Measurements from ENCODE around the gene B4GALT6.

B4GALT6 gene

DNA sequence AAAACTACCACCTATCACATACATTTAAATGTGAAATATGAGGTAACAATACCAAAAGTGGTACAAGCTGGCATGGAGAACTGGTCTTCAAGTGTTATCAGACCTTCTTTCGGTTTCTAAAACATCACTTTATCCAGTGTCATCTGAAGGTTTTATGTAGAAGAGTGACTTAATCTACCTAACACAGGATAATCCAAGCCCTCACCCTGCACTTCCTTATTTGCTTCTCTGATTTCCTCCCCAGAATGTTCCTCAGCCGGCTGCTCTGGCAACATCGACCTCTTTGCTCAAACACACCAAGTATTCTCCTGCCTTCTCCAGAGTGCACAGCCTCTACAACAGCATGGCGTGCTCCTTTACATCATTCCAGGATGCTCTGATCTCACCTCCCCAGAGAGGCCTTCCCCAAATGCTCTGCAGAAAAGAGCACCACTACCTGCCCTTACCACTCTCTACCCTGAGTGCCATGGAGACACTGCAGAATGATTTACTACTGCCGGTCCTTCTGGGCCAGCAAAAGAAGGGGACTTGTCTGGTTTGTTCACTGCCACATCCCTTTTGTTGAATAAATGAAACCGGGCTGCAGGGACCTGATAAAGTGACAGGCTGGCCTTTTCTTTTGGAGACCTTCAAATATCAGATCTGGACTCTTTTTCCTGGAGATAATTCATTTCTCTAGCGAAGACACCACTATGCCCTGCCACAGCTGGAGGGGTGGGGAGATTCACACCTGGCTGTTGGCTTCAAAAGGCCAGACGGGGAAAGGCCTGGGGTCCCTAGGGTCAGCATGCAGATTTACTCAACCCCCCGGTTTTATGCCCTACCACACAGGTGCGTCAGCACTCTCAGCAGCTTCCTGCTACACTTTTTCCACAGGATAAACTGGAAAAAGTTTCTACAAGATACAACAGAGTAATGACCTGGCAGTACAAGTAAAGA, 50.7 kb downstream of the B4GALT6 start:
- no peak for DNase-seq (ENCODE audit: low read depth in 1 of 2, low spot score in 1 of 2)

DNA sequence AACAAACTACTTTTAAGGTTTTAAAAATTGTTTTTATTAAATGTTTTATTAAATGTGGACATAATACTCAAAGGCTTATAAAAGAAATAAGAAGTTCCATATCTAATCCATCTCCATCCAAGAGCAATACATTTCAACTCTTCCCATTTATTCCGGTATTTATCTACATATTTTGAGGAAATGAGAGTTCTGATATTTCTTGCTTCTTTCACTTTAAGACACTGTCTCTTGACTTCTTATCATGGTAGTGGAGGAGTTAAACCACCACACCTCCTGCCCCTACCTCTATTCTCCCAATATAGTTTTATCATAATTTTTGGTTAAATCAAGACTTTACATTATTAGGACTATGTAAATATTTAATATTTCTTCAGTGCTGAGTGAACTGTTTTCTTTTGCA, 52.0 kb downstream of the B4GALT6 start:
- no peak for DNase-seq (ENCODE audit: low read depth in 1 of 2, low spot score in 1 of 2)

DNA sequence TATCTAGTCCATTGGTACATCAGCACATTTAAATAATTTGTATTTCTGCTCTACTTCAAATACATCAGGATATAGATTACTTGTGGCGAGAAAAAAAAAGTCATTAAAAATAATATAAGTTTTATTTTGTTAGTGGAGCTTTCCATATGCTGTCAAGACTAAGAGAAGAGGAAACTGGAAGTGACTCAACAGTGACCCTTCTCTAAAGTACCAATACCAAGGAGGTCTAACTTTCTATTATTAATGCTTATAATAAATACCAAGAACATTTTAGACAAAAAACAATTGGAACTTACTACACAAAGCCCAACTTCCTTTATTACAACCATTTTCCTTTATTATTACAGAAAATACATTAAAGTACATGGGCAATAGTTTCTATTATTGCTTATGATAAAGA, 52.9 kb downstream of the B4GALT6 start:
- no peak for DNase-seq (ENCODE audit: low read depth in 1 of 2, low spot score in 1 of 2)

DNA sequence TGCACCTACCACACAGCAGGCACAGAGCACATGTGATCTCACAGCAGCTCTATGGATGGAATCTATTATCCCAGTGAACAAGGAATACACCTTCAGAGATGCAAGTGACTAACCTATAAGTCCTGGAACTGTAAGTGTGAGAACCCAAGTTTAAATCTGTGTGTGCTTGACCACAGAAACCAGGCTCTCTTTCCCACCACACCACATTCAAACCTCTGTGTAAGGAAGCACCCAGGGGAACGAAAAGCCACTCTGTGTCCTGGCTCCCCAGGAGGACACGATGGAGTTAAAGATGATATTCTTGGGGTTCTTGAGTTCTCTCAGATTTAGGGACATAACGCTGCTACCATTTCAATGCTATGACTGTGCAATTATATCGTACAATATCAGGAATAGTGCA, 53.8 kb downstream of the B4GALT6 start:
- no peak for DNase-seq (ENCODE audit: low read depth in 1 of 2, low spot score in 1 of 2)

DNA sequence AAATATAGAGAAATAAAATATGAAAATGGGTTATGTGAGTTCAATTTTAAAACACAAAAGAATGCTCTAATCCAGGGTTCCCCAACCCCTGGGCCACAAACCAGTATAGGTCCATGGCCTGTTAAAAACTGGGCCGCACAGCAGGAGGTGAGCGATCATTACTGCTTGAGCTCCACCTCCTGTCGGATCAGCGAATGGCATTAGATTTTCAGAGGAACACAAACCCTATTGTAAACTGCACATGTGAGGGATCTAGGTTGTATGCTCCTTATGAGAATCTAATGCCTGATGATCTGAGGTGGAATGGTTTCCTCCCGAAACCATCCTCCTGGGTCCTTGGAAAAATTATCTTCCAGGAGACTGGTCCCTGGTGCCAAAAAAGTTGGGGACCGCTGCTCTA, 58.0 kb downstream of the B4GALT6 start:
- no peak for DNase-seq (ENCODE audit: low read depth in 1 of 2, low spot score in 1 of 2)

DNA sequence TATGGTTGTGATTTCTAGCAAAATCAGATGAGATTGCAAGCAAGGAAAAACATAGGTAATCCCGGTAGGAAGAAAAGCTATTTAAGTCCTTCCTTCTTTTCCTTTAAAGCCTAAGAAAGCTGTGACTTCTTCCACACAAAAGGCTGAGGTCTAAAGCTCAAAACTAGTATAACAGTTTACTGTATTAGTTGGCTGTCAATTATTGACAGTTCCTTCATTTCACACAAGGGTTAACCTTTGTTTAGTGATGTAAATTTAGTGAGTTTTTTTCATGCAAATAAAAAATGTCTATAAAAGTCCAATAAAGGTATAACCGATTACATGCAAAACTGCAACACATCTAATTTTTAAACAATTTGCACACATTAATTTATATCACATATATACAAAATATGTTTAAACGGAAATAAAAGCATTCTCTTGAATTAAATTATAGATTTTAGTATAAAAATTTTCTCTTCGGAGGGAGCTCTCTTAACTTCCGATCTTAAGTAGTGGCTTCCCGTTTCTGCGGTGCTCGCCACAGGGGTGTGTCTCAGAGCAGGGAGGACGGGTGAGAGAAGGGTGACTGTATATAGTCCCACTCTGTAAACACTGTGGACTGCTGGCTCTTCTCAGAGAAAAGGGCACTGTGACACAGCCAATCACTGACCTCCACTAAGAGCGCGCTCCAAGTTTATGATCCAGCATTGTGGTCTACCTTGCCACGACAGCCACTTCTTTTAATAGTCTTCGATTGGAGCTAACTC, 59.3 kb downstream of the B4GALT6 start:
- DNase-seq (ENCODE audit: low read depth in 1 of 2, low spot score in 1 of 2) = no peak

DNA sequence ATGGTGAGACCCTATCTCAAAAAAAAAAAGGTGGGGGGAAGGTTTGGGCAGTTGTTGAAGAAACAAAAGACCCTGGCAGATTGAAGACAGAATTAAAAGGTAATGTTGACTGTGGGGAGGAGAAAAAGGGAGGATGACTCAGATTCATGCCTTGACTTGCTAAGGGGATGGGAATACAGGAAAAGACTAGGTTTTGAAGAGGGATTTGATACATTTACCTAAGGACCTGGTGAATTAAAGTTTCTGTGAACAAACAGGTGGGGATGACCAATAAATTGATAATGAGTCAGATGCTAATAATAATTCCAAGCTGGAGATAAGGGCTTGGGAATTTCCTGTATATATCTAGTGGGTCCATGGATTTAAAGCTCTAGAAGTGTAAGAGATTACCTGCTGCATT, 65.1 kb downstream of the B4GALT6 start:
- DNase-seq (ENCODE audit: low read depth in 1 of 2, low spot score in 1 of 2) = no peak

DNA sequence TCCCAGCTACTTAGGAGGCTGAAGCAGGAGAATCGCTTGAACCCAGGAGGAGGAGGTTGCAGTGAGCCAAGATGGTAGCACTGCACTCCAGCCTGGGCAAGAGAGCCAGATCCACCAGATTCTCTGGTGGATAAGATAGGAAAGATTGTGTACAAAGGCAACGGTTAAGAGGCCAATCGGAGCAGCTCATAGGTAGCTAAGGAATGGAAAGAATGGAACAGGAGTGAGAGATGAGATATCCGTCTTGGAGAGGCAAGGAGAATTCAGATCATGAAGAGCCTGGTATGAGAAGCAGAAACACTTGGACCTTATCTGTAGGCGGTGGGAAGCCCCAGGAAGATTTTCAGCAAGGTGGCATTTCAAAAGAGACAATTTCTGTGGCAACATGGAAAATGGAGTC, 65.6 kb downstream of the B4GALT6 start:
- DNase-seq (ENCODE audit: low read depth in 1 of 2, low spot score in 1 of 2) = no peak

DNA sequence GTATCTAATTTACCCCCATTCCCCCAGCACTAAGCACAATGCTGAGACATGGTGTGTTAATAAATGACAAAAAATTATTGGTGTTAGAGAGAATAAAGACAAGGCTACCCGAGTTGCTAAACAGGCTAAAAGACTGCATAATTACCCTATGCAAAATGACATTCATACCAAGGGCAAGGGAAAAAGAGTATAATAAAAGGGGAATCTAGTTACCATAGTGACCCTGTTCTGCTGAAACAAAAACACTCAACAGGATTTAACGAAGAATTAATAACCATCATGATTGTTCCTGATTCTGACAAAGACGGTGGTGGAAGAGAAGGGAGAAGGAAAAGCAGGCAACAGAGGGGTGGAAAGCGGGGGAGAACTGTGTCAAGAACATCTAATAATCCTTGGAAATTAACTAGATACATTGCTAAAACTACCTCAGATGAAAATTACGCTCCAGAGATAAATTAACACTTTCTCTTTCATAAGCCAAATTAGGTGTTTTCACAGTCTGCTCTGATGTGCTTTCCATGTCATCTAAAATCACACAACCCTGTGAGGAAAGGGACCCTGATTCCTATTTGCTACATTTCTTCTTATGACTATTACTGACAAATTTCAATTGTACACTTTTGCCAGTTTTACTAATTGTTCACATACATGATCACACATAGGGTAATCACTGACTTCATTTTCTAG, 67.2 kb downstream of the B4GALT6 start:
- no peak for DNase-seq (ENCODE audit: low read depth in 1 of 2, low spot score in 1 of 2)

DNA sequence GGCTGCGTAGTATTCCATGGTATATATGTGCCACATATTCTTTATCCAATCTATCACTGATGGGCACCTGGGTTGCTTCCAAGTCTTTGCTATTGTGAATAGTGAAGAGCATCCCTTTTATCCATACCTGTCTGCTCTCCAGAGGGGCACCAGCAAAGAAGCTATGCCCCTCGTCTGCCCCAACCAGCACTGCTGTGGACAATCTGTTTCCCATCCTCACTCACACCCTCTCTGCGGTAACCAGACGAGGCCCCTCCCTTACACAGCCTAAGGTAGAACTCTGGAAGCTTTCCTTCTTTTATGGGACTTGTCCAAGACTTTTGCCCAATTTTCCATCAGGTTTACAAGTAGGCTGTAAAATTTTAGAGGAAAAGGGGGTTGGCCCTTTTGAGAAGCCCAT, 67.8 kb downstream of the B4GALT6 start:
- no peak for DNase-seq (ENCODE audit: low read depth in 1 of 2, low spot score in 1 of 2)

DNA sequence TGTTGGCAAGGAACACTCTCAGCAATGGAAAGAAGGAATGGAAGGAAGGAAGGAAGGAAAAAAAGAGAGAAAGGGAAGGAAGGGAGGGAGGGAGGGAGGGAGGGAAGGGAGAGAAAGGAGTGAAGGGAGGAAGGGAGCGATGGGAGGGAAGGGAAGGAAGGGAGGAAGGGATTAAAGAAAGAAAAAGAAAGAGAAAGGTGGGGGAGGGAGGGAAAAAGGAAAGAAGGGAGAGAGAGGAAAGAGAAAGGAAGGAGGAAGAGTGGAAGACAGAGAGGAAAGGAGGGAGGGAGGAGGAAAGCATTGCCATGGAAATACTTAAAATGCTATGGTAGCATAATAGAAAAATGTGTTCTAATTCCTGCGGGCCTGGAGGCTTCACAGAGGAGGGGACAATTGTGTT, 70.3 kb downstream of the B4GALT6 start:
- DNase-seq (ENCODE audit: low read depth in 1 of 2, low spot score in 1 of 2) = no peak

DNA sequence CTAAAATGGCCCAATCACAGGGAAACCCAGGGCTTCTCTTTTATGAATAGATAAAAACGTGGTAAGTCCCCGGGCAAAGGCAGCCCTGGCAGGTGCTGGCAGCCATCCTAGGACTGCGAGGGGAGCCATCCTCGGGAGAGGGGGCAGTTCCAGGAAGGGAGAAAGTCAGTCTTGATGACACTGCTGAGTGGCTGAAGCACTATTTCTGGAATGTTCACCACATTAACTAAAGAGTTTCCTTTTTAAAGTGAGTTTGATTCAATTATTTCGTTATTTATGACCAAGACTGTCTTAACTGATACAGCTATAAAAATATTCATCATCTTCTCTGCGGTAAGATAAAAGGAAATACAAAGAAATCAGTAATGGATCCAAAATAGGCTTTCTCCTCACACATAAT, 72.3 kb downstream of the B4GALT6 start:
- no peak for DNase-seq (ENCODE audit: low read depth in 1 of 2, low spot score in 1 of 2)

DNA sequence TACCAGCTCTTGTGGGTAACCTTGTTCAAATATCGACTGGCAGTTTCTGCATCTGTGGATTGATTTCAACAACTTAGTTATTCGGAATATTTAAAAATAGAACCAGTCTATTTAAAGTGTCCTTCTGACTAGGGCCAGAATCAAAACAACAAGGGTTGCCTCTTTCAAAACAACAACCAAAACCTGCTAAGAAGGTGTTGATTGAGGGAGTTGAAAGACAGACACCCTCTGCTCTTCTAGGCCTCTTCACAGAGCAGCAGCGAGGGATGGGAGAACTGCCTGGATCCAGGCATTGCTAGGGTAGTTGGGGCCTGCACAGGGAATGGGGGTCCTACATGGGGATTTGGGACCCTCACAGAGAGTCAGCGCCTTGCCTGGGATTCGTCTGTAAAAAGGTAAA, 72.9 kb downstream of the B4GALT6 start:
- DNase-seq (ENCODE audit: low read depth in 1 of 2, low spot score in 1 of 2) = no peak

DNA sequence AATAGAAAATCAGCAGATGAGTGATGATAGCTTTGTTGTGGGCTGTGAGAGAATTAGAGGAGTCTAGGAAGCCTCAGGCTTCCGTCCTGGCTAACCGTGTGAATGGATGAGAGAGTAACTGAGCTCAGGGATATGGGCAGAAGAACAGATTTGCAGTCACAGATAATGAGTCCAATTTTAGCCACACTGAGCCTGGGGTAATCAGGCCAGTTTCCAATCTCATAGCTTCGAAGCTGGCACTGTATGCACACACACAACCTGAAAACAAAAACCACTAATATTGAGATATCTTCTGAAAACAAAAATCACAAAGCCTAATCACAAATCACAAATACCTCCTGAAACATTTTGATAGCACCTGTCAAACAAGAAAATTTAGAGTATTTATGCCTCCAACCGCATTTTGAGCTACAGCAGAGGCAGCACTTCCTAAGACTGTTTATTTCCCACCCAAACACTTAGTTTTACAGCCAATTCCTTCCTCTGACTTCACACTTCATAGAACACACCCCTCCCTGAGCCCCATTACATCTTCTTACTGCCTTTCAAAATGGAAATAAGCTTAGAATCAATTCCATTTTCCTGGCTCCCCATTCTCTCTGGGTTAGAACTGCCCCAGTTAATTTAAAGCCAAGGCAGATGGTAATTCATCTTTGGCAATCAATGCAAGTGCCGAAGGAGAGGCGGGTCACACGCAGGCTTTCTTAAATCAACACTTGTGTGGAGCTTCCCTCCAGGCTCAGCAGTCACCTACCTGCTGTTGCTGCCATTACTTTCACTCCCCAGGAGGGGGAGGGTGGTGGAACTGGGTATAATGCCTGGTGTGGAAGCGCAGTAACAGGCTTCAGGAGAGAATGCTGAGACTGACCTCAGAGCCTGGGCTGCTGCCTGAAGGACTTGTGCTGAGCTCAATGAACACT, 73.8 kb downstream of the B4GALT6 start:
- no peak for DNase-seq (ENCODE audit: low read depth in 1 of 2, low spot score in 1 of 2)

DNA sequence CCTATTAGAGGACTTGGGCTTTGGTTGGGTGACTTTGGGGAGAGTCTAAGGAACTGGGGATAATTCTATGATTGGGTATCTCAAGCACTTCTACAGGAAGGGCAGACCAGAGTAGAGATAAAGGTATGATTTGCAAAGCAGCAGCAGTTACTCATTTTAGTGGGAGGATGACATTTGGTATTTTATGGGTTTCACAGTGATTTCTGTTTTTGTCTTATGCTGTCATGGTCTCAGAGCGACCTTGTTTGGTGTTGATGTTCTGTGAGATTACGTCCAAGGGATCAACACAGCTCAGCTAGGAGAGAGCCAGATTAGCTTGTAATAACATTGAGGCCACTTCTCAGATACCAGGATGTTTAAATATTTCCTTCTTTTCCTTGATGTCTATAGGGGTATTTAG, 74.5 kb downstream of the B4GALT6 start:
- no peak for DNase-seq (ENCODE audit: low read depth in 1 of 2, low spot score in 1 of 2)

DNA sequence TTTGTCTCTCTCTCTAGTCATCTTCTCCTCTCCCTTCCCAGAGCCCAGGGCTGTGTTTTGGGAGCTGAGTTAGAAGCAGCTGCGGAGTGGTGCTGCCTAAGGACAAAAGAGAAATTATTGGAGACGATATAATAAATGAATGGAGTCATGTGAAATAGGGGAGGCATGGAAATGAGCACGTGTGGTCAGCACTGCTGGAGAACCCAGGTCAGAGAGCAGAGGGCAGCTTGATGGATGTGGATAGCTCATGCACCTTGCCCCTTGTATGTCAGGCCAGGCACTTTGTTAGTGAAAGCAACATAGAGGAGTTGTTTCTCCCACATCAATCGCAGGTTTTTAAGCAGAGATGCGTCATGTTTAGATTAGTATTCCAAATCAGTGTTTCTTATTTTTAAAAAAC, 77.0 kb downstream of the B4GALT6 start:
- DNase-seq (ENCODE audit: low read depth in 1 of 2, low spot score in 1 of 2) = no peak

DNA sequence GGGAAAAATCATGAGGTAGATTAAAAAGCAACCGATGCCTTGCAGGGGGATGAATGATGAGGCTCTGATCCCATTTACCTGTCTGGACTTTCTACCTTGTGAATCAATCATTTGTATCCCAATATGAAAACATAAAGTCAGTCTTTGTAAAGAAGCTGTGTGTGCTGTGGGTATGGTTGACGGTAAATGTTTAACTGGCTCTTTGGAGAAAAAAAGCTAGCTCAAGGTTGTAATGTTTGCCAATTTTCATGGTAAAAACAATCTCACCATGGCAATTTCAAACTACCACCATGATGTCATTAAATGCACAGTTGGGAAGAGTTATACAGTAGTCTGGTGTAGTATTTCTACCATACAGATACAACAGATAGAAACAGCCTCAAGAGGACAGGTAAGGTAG, 78.1 kb downstream of the B4GALT6 start:
- no peak for DNase-seq (ENCODE audit: low read depth in 1 of 2, low spot score in 1 of 2)

DNA sequence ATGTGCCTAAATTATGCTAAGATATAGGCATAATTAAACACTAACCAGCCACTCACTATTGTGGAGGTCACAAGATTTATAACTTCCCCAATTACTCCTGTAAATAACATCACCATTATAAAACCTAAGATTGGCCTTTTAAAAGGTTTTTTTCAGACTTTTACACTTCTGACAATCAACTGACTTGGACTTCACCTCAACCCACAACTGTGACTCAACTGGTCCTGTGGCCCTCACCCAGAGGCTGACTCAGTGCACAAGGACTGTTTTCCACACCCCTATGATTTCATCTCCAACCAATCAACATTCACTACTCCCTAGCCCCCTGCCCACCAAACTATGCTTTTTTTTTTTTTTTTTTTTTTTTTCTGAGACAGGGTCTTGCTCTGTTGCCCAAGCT, 81.1 kb downstream of the B4GALT6 start:
- no peak for DNase-seq (ENCODE audit: low read depth in 1 of 2, low spot score in 1 of 2)

DNA sequence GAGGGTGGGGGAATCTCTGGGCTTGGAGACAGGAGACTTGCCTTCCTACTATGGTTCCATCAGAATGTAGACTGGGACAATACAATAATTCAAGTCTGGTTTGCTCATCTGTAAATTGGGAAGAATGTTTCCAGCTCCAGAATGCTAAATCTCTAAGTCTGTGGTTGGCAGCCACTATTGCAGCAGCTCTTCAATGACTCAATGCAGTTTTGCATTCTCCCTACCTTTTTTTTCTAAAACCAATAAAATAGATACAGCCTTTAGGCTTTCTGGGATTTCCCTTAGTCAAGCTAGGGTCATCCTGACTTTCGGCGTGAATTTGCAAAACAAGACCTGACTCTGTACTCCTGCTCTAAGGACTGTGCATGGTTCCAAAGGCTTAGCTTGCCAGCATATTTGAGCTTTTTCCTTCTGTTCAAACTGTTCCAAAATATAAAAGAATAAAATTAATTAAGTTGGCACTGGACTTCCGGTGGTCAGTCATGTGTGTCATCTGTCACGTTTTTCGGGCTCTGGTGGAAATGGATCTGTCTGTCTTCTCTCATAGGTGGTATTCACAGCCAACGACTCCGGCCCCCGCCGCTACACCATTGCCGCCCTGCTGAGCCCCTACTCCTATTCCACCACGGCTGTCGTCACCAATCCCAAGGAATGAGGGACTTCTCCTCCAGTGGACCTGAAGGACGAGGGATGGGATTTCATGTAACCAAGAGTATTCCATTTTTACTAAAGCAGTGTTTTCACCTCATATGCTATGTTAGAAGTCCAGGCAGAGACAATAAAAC, 86.2 kb downstream of the B4GALT6 start:
- no peak for DNase-seq (ENCODE audit: low read depth in 1 of 2, low spot score in 1 of 2)

Measured in activated CD4-positive, alpha-beta T cell treated with anti-CD3 and anti-CD28 coated beads, Interleukin-2, amount 50 U/mL, for 24 hours (primary cell).